GM21786 (cell line): ENCODE data around the gene SHROOM3.

Experiments
- ATAC-seq: cut with Tn5 transposase; IDR thresholded peaks from one replicate; pipeline ENCODE4 v1.9.1; 2021; ENCODE audit not compliant: unreplicated experiment

Gene SHROOM3

GRCh38 chr4:76616526-76616925, 181.5 kb downstream of the SHROOM3 start:
- no peak for ATAC-seq

DNA sequence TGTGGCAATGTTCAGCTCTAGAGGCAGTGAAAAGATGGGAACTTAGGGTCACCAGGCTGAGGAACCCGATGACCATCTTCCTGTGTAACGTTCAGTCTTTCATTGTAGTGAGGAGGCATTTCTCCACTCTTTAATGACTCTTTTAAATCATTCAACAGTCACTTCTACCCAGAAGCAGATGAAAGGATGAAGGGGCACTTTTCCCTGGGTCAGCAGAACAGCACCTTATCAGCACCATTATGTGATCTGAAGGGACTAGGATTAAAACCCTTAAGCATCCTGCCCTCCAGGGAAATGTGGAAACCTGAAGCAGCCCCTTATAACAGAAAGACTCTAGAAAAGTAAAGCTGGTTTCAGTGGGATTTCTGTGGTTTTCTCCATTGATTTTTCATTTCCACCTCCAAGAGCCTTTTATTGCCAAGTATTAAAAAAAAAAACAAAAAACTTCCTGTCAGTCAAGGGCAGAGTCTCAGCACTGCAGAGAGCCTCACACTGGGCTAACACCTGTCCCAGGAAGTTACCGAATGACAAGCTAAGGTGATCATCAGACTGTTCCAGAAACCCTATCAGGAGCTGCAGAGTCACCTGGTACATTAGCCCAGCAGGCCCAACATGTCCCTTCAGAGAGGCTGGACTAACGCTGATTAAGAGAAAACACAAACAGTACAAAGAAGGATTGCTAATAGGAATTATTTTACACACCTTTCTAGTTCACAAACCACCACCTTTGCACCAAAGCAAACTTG, 185.9 kb downstream of the SHROOM3 start:
- no peak for ATAC-seq

GRCh38 chr4:76622126-76622525, 187.1 kb downstream of the SHROOM3 start:
- ATAC-seq = no peak

GRCh38 chr4:76622717-76623116, 187.7 kb downstream of the SHROOM3 start:
- ATAC-seq = no peak

- no peak for ATAC-seq
Observed at GRCh38 chr4:76623217-76624045, 188.4 kb downstream of the SHROOM3 start.

- ATAC-seq = no peak
Observed at GRCh38 chr4:76624241-76624681, 189.2 kb downstream of the SHROOM3 start.

- ATAC-seq = no peak
Observed at GRCh38 chr4:76624931-76625715, 190.1 kb downstream of the SHROOM3 start.

- ATAC-seq = no peak
Observed at GRCh38 chr4:76626686-76627465, 191.8 kb downstream of the SHROOM3 start.

- ATAC-seq = no peak
Observed at GRCh38 chr4:76628251-76628650, 193.2 kb downstream of the SHROOM3 start.

DNA sequence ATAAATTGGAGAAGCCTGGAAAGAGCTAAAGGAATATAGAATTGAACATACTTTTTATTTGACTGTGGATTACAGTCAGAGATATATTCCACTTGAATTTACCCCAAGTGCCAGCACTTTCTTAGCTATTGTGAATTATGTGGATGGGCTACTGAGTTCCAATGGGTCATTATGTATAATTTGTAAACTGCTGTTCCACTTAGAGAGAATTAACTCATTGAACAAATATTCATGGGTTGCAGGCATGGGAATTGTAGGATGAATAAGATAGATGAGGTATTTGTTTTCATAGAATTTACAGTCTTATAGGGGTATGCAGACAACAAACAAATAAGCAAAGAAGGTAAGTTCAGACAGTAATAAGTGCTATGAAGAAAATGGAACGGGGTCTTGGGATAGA, 195.7 kb downstream of the SHROOM3 start:
- ATAC-seq = no peak

DNA sequence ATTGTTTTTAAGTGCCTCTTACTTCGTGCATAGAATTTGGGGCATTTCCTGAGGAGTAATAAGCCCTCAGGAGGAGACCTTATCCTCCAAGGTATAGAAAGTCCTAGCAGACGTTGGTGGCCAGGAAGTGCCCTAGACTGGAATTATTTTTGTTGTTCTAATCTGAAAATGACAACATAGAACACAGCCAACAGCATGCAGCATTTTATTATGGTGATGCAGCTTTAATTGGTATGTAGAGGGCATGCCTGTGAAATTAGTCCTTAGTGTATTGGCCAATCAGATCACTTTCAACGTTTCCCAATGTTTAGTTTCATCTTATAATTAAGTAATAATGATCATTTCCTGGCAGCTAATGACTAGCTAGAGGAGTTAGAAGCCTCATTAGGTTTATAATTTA, 199.2 kb downstream of the SHROOM3 start:
- no peak for ATAC-seq

DNA sequence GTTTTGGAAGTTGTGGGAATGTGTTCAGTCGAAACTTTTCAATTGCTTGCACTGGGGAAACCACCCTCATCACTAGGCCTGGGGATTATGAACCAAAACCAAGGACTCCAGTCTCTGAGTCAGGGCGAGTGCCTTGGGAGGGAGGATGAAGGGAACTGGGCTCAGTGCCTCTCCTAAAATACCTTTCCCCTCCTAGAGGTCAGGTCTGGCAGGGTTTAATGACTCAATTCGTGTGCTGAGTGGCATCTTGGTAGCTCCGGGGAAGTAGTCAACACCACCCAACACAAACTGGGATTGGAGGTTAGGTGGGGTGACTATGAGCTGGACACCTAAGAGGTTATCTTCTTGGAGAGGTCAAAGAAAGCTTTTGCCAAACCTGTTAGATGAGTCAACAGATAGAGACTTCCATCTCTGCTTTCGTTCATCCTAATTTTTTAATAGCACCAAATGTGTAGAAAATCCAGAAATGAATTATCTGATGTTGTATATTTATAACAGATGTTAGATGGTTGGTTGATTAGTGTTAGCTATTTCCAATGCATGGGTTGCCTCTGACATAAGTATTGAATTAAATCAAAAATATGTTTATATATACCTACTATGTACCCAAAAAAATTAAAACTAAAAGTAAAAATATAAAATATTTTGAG, 202.8 kb downstream of the SHROOM3 start:
- ATAC-seq = no peak

DNA sequence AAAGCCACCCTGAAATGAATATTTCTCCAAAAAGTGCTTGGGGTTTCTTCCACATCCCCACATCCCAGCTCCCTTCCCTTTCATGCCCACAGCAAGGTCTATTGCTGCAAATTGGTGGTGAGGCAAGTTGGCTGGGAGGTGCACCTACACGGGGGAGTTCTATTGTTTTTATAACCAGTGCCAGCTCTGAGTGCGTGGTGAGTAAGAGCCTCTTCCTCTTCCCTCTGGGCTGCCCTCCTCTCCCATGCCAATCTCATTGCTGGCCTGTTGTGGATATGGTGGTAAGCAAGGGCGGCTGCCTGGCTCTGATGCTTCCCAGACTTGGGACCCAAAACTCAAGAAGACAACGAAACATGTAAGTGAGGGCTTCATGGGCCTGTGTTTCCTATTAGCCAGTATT, 204.3 kb downstream of the SHROOM3 start:
- ATAC-seq = no peak

DNA sequence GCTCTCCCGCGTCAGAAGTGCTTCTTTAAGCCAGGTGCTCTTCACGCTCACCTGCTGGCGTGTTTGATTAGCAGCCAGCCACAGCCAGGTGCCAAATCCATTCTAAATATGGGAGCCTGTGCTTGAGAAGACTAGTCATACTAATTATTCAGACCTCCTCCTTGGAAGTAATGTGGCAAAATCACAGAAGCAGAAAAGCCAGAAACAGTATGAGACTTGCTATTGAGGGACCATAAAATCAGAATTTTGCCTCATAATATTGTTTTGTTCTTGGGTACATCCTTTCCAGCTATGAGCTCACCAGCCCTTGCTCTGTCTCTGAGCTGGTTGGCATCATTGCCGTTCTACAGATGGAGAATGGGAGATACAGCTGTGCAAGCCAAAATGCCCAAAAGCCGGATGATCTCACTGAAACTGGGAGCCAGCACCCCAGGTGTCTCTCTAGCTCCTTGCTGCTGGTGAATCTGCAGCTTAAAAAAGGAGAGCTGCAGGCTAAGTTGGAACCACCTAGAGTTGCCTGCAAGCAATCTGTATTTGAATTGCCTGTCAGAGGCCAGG, 205.4 kb downstream of the SHROOM3 start:
- no peak for ATAC-seq

DNA sequence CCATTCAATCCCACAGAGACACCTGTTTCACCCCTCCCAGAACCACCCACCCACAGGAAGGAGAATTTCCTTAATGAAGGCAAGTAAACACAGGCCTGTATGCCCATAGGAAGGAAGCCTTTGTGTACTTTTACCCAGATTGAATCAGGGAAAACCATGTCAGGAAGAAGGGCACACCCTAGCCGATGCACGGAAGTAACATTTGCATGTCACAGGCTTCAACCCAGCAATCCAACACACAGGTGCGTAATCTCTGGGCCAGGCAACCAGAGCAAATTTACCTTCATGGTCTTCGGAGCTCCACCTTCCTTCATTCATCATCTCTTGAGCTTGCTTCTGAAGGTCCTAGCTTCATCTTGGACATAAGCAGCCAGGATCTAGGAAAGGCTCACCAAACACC, 206.3 kb downstream of the SHROOM3 start:
- no peak for ATAC-seq

DNA sequence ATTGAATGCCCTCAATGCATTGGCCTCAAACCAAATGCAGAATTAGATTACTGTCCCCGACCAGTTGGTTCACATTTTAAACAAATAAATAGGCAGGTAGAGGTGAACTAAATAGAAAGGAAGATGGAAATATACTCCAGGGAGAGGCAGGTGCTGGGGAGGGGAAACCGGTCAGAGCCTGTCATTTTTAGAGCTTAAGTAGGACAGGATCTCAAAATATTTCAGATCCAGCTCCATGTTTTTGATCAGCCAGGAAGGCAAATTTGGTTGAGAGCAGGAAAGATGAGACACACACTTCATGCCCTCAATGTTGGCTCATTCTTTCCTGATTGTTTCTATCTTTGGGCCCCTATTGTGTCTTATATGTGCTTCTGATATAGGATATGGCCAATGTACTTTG, 206.7 kb downstream of the SHROOM3 start:
- ATAC-seq = no peak

- ATAC-seq = no peak
Observed at GRCh38 chr4:76644831-76645485, 209.9 kb downstream of the SHROOM3 start.

- ATAC-seq = no peak
Observed at GRCh38 chr4:76649086-76649485, 214.1 kb downstream of the SHROOM3 start.

- no peak for ATAC-seq
Observed at GRCh38 chr4:76651616-76652015, 216.6 kb downstream of the SHROOM3 start.
